GM06990 (cell line): ENCODE measurements around the gene ALK.

Experiments
- DNase-seq: peaks from one replicate; pipeline ENCODE4 v3.0.0-alpha.2; 2011; ENCODE audit not compliant: insufficient read length; ENCODE audit errors: extremely low read depth
- H3K27me3 ChIP-seq: replicated peaks from 2 replicates; pipeline ENCODE4 v1.6.0; 2011; ENCODE audit warnings: low read length; ENCODE audit not compliant: control insufficient read depth, insufficient read depth
- H3K36me3 ChIP-seq: 2 replicates; pipeline ENCODE4 v1.5.1; 2011; ENCODE audit warnings: low read length; ENCODE audit not compliant: control insufficient read depth, insufficient read depth
- H3K4me3 ChIP-seq: replicated peaks from 2 replicates; pipeline ENCODE4 v1.5.1; 2011; ENCODE audit warnings: low read depth, mild to moderate bottlenecking, control low read depth, low read length
- TF ChIP-seq, protein P1 (sequence below): IDR thresholded peaks from 2 replicates; pipeline ENCODE4 v1.5.1; 2011; ENCODE audit warnings: low read length, control low read depth, mild to moderate bottlenecking, inconsistent platforms; ENCODE audit not compliant: insufficient read depth, poor library complexity, severe bottlenecking

The ALK gene

DNA sequence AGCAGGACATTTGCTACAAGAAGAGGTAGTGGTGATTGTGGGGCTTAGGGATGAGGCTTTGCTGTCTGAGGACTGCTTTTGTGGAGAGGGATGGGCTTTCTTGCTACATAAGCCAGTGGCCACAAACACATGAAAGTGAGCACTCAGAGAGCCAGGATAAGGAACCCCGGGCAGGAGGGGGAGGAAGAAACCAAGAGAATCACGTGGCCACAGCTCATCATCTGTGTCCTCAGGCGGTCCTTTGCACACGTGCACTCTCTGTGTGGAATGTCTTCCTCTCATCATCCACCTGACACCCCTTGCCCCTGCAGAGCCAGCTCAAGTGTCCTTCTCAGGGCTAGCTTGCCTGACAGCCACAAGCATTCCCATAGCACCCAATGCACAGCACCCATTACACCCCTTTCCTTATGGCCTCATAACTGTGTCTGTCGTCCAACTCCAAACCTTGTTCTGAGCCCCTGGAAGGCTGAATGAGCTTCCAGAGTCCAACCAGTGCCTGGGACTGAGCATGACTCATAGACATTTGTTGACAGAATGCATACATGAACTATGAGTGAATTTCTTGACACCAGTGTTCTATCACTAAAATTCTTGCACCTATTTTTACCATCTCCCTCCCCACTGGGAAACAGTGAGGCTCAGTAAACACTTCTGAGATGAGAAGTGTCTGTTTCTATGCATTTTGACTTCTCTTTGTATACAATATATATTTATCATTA lies 398.3 kb downstream of the ALK start:
- H3K4me3 ChIP-seq = no peak overlapping the region
- no peaks in the 10 kb centered on the region; the same call in 1 of the 2 replicates for H3K27me3 ChIP-seq
- no peaks in the 10 kb centered on the region for H3K36me3 ChIP-seq
- TF ChIP-seq, protein P1, sequence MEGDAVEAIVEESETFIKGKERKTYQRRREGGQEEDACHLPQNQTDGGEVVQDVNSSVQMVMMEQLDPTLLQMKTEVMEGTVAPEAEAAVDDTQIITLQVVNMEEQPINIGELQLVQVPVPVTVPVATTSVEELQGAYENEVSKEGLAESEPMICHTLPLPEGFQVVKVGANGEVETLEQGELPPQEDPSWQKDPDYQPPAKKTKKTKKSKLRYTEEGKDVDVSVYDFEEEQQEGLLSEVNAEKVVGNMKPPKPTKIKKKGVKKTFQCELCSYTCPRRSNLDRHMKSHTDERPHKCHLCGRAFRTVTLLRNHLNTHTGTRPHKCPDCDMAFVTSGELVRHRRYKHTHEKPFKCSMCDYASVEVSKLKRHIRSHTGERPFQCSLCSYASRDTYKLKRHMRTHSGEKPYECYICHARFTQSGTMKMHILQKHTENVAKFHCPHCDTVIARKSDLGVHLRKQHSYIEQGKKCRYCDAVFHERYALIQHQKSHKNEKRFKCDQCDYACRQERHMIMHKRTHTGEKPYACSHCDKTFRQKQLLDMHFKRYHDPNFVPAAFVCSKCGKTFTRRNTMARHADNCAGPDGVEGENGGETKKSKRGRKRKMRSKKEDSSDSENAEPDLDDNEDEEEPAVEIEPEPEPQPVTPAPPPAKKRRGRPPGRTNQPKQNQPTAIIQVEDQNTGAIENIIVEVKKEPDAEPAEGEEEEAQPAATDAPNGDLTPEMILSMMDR = no peak
- no peak for DNase-seq

DNA sequence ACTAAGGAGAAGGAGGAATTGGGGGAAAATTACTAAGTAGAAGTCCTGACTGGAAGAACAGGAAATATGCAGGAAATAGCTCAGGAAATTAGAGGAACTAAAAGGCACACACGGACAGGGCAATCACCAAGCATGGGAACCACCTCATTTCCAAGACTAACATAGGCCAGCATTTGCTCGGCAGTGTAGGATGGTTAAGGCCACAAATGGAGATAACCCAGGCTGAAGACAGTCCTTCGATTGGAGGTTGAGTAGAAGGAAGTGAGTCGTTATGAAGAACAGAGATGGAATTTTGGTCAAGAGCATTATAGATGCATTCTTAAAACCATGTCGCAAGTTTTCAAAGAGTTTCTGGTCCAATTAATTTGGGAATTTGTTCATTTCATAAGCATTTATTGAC lies 401.4 kb downstream of the ALK start:
- 0 out of 2 replicates have a peak, but pooled peaks cover 2% of the 10 kb centered on the region for H3K27me3 ChIP-seq
- H3K36me3 ChIP-seq = no peaks in the 10 kb centered on the region
- no peak for DNase-seq
- H3K4me3 ChIP-seq = no peak overlapping the region
- TF ChIP-seq, protein P1 = no peak

DNA sequence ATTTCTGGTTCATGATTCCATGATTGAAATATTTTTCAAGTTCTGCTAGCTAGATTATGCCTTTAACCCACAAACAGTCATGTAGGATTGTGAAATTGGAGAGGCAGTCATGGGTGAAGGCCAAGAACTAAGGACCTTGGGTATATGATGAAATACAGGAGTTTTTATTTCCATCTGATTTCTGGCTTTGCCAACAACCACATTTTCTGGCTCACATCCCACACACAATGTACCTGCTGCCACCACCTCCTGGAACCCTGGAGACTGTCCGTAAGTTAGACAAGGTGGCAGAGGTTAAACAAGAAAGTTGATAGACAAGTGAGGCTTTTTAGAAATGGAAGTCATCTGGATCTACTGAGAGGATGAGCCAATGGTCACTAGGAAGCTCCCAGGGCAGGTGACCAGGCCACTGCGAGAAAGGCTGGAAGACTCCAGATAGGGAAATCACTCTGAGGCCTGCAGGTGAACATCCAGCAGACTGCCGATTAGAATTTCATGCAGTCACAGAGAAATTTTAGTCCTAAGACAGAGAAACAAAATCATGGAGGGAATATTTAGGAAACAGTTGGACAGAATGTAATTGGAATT lies 402.0 kb downstream of the ALK start:
- H3K36me3 ChIP-seq = no peaks in the 10 kb centered on the region
- DNase-seq = no peak
- 0 out of 2 replicates have a peak, but pooled peaks cover 2% of the 10 kb centered on the region for H3K27me3 ChIP-seq
- TF ChIP-seq, protein P1 = no peak
- no peak overlapping the region for H3K4me3 ChIP-seq

DNA sequence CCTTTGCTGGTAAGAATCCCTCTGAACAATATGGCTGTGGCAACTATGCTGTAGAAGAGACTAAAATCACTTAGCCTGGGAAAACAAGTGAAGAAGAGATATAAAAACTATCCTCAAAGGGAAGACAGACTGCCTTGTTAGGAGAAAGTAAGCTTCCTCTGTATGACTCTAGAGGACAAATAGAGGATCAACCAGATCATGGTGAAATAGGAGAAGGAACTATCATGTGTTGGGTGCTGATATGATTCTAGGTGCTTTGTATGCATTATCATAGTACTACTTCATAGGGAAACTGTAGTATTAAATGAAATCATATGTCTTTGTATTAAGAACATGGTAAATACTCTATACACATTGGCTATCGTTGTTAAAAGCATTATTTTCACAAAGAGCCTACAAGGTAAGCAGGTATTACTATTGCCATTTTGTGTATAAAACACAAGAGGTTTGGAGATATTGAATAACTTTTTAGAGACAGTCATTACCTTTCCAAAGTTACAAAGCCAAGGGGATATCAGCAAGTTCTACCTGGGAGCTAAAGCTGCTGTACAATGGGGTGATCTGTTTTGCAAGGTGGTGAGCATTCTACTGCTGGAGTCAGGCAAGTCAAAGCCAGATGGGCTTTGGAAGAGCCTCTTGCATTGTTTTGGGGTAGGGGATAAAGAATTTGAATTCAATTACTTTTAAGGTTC lies 402.6 kb downstream of the ALK start:
- no peak overlapping the region for H3K4me3 ChIP-seq
- H3K36me3 ChIP-seq = no peaks in the 10 kb centered on the region
- H3K27me3 ChIP-seq = 0 out of 2 replicates have a peak, but pooled peaks cover 2% of the 10 kb centered on the region
- TF ChIP-seq, protein P1 = no peak
- DNase-seq = no peak

DNA sequence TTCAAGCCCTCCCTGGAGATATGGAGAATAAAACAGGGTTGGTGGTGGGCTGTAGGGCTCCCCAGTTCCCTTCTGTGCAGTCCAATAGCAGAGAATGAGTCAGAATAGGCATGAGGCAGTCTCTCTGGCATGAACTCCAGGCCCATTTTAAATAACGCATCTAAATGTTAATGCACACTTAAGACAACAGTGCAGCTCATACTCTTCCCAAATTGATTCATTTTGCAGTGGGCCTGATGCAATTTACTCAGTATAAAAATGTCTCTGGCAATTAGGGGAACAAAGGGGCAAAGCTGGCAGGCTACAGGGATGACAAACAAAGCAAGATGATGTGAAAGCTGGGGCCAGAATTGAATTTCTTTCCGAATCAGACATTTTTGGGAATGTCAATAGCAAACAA lies 403.4 kb downstream of the ALK start:
- TF ChIP-seq, protein P1 = no peak
- DNase-seq = no peak
- Histone ChIP-seq H3K4me3 (no peak overlapping the region), H3K27me3 (0 out of 2 replicates have a peak, but pooled peaks cover 2% of the 10 kb centered on the region), H3K36me3 (no peaks in the 10 kb centered on the region)
